GM20000 (cell line): ENCODE results near the gene RFFL.
"Not testable (repeated sequence)": the region's sequence is repeated elsewhere in the genome, so short reads cannot be mapped to it uniquely, and the experiment has no call there.

ENCODE experiments used
- DNase-seq: peaks from one replicate; pipeline ENCODE4 v3.0.0; 2012; ENCODE audit warnings: low spot score
- TF ChIP-seq, protein P1 (sequence below): IDR thresholded peaks from 2 replicates; pipeline ENCODE4 v1.5.1; 2012; ENCODE audit warnings: mild to moderate bottlenecking, control low read depth; ENCODE audit errors: extremely low read depth, missing control alignments

RFFL gene, protein sequence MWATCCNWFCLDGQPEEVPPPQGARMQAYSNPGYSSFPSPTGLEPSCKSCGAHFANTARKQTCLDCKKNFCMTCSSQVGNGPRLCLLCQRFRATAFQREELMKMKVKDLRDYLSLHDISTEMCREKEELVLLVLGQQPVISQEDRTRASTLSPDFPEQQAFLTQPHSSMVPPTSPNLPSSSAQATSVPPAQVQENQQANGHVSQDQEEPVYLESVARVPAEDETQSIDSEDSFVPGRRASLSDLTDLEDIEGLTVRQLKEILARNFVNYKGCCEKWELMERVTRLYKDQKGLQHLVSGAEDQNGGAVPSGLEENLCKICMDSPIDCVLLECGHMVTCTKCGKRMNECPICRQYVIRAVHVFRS

DNA sequence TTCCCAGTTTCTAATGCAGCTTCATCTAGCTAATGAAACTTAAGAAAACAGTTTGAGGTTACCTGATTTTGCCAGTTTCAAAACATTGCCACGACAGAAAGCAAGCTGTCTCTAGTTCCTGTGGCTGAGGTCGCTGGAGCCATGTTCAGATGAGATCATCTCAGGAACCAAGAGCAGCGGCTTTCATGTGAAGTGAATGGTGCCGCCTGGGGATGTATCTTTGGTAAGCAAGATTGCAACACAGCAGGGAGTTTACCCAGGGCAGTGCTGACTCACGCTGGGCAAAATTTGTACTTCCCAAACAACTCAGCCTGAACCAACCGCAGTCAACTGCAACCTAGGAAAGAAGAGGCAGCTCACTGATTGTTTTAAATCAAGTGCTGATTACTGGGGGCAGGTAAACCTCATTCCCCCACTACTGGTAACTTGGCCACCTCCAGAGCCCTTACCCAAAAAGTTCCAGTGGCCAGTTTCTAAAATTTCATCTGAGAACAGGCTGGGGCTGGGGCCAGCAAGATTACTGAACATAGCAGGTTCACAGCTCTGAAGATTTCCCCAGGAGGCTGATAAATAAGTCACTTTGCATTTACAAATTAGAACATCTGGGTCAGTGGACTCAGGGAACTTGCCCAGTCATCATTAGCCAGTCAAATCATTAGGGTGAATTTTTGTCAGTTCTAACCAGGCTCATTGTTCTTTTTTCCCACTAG is at the start of gene RFFL:
Gene RFFL (minus strand): TSS at position 194 of the 710 bp plus-strand sequence. CDS start 37,154 bp downstream, outside the sequence.
- TF ChIP-seq, protein P1, sequence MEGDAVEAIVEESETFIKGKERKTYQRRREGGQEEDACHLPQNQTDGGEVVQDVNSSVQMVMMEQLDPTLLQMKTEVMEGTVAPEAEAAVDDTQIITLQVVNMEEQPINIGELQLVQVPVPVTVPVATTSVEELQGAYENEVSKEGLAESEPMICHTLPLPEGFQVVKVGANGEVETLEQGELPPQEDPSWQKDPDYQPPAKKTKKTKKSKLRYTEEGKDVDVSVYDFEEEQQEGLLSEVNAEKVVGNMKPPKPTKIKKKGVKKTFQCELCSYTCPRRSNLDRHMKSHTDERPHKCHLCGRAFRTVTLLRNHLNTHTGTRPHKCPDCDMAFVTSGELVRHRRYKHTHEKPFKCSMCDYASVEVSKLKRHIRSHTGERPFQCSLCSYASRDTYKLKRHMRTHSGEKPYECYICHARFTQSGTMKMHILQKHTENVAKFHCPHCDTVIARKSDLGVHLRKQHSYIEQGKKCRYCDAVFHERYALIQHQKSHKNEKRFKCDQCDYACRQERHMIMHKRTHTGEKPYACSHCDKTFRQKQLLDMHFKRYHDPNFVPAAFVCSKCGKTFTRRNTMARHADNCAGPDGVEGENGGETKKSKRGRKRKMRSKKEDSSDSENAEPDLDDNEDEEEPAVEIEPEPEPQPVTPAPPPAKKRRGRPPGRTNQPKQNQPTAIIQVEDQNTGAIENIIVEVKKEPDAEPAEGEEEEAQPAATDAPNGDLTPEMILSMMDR, result no peak
- peak; percentile 77 for DNase-seq

DNA sequence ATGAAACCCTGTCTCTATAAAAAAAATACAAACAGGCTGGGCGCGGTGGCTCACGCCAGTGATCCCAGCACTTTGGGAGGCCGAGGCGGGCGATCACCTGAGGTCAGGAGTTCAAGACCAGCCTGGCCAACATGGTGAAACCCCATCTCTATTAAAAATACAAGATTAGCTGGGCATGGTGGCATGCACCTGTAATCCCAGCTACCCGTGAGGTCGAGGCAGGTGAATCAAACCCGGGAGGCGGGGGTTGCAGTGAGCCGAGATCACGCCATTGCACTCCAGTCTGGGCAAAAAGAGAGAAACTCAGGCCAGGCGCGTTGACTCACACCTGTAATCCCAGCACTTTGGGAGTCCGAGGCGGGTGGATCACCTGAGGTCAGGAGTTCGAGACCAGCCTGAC is 47.3 kb upstream of the RFFL start:
- not testable (repeated sequence) for DNase-seq

DNA sequence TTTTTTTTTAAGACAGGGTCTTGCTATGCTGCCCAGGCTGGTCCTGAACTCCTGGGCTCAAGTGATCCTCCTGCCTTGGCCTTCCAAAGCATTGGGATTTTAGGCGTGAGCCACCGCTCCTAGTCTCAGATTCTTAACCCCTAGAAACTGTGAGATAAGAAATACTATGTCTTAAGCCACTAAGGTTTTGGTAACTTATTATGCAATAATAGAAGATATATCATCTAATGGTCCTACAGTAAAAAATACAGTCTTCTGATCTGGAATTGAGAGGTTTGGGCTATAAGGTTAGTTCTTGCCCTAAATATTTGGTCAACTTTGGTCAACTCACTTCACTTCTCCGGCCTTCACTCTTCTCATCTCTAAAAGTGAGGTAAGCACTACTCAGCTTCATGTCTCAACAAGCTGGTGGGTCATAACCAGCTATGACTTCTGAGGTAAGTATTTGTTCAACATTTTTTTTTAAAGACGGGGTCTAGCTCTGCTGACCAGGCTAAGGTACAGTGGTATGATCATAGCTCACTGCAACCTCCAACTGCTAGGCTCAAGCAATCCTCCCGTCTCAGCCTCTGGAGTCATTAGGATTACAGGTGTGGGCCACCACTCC is 41.4 kb upstream of the RFFL start:
- TF ChIP-seq, protein P1, result no peak
- no peak for DNase-seq

DNA sequence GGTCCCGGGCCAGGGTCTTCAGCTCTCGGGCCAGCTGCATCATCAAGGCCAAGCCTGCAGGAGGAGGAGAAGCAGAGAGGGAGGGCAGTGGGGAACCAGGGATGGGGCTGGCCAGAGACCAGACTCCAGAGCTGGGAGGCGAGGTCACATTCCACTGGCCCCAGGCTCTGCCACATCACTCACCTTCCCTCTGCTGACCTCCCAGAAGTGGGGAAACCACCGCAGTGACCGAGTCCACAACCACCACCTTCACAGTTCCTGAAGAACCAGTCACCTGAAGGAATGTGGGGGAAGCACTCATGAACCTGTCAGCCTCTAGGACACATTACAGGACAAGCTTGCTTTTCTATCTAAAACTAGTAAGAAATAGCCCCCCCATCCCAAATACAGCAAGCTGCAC is 39.8 kb upstream of the RFFL start:
- TF ChIP-seq, protein P1, result no peak
- DNase-seq, result no peak

DNA sequence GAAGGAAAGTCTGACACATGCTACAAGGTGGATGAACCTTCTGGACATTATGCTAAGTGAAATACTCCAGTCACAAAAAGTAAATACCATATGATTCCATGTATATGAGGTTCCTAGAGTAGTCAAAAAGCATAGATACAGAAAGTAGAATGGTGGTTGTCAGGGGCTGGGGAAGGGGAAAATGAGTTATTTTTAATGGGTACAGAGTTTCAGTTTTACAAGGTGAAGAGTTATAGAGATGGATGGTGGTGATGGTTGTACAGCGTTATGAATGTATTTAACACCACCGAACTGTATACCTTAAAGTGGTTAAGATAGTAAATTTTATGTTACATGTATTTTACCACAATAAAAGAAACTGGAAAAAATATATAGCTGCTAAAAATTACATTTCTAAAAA is 38.2 kb upstream of the RFFL start:
- no peak for DNase-seq
- TF ChIP-seq, protein P1, result no peak

DNA sequence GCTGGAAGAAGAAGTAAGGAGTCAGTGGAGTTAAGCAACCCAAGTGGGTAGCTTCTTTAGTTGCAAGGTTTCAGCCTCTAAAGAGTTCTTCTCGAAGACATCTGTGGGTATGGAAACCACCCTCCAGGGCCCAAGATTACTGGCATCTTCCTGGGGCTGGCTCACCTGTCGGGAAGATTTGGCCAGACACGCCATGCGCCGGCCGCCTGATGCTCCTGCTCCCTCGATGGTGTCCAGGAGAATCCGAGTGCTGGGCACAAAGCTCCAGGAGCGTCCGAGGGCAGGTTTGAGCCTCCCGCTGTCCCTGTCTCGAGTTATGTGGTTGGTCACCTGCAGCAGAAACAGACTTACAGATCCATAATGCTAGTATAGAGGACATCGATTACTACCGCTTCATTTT is 37.5 kb upstream of the RFFL start:
- no peak for DNase-seq
- TF ChIP-seq, protein P1, result no peak

DNA sequence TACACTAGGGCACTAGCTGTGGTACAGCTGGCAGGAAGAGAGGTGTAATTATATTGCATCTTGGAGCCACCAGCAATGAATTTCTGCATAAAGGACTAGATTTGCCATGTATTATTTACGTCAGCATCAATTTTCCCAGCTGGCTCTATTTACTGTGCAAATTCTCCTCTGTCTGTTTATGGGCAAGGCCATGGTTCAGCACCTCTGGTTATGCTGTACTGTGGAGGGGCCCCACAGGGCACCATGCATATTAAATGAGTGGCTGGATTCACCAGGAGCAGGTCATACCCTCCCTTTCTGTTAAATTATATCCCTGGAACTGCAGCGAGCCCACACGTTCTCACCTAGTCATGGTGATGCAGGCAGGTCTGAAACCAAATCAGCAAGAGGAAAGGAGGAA is 36.4 kb upstream of the RFFL start:
- TF ChIP-seq, protein P1, result no peak
- DNase-seq, result no peak
